Measurements from ENCODE around the gene MPND. TPM values are rescaled to one million over a fixed set of nuclear protein-coding genes. Genes with fewer than 3 reads are reported as not detected.

Gene MPND
- total and polyA plus RNA-seq, 9 donors = 4.8 to 19.4 (median 16.2) TPM

DNA sequence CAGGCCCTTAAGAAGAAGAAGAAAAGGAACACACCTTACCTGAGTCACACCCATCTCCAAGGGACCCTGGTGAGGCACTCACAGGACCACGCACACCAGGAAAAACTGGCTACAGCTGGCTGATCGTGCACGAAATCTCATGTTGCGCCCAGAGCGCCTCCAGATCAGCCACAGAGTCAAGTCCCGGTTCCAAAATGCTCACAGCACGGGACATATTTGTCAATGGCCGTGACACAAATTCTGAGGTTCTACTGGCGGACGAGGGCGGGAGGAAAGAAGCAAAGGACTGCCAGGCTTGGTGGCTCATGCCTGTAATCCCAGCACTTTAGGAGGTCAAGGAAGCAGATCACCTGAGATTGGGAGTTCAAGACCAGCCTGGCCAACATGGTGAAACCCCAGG lies 35.5 kb downstream of the MPND start:
- no peaks in the 10 kb centered on the region for H3K9me3 ChIP-seq (replicated peaks; ENCODE audit: control insufficient read depth, low read depth, low read length)
- WGBS (ENCODE audit: insufficient coverage) = 84% methylated on average over 11 of the region's 11 CpGs
- H3K4me1 ChIP-seq (ENCODE audit: control insufficient read depth, insufficient read depth, low read length) = peaks cover 68% of the 10 kb centered on the region
- peaks cover 18% of the 10 kb centered on the region for H3K36me3 ChIP-seq (ENCODE audit: control insufficient read depth, insufficient read depth, low read length)
- H3K4me3 ChIP-seq (ENCODE audit: low read length) = no peak overlapping the region
- no peaks in the 10 kb centered on the region for H3K27me3 ChIP-seq (ENCODE audit: control insufficient read depth, insufficient read depth, low read length)
- peak overlapping the region; percentile 64 for H3K27ac ChIP-seq (ENCODE audit: low read length)
- no peak for DNase-seq

DNA sequence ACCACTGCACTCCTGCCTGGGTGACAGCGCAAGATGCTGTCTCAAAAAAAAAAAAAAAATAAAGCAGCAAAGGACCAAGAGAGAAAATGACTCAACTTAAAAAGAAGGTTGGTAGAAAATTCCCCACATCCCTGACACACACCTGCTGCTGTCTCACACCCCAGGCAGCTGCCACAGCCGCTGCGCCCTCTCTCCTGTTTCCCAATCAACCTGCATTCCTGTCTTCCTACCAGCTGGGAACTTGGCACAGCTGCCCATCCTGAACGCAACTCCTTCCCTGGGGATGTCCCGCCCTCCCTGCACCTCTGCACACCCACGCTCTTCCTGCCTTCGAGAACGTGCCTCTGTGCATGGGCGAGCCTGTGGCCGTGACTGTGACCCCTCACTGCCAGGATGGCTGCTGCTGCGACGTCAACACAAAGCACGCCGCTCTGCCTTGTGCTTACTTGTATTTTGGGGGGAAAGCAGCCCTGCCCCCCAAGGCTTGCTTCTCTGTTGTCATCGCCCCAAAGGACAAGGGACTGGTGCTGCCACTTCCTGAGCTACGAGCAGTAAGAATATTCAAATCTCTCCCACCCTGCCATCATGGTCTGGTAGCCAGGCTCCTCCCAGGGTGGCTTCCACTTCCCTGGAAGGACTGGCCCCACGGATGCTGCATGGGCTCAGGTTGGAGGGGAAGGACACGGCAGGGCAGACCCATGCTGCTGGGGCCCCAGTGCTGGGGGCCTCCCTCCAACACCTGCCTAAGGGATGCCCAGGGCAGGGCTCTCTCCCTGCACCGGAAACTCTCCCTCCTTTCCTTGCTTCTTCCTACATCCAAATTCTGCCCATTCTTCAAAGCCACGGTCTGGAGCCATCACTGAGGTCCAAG lies 36.3 kb downstream of the MPND start:
- Histone ChIP-seq H3K27me3 (ENCODE audit: control insufficient read depth, insufficient read depth, low read length) (no peaks in the 10 kb centered on the region), H3K9me3 (replicated peaks; ENCODE audit: control insufficient read depth, low read depth, low read length) (no peaks in the 10 kb centered on the region), H3K4me3 (ENCODE audit: low read length) (no peak overlapping the region), H3K27ac (ENCODE audit: low read length) (peak overlapping the region; percentile 64), H3K36me3 (ENCODE audit: control insufficient read depth, insufficient read depth, low read length) (peaks cover 25% of the 10 kb centered on the region), H3K4me1 (ENCODE audit: control insufficient read depth, insufficient read depth, low read length) (peaks cover 61% of the 10 kb centered on the region)
- 44% methylated on average over 8 of the region's 20 CpGs for WGBS (ENCODE audit: insufficient coverage)
- DNase-seq = peak; percentile 73

DNA sequence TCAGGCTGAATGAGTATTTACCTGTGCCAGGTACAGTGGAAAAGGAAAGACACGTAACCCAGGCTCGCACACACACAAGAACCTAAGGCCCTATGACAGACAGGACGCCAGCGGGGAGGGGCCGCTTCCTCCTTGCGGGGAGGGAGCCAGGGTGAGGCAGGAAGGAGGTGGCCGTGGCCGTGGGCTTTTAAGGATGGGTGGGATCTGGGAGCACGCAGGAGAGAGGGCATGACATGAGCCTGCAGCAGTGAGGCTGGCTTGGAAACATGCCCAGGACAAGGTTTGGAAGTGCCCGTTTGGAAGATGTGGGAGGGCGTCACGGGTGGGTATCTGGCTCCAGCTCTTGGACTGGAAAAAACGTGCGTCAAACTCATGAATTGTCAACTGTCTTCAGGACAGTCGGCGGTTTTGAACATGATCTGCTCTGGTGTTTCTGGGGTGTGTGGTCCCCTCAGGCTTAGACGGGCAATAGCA lies 36.9 kb downstream of the MPND start:
- H3K36me3 ChIP-seq (ENCODE audit: control insufficient read depth, insufficient read depth, low read length) = peaks cover 31% of the 10 kb centered on the region
- peak overlapping the region; percentile 64 for H3K27ac ChIP-seq (ENCODE audit: low read length)
- no peaks in the 10 kb centered on the region for H3K27me3 ChIP-seq (ENCODE audit: control insufficient read depth, insufficient read depth, low read length)
- WGBS (ENCODE audit: insufficient coverage) = 45% methylated on average over 16 of the region's 17 CpGs
- peak; percentile 33 for DNase-seq
- H3K4me1 ChIP-seq (ENCODE audit: control insufficient read depth, insufficient read depth, low read length) = peaks cover 57% of the 10 kb centered on the region
- no peak overlapping the region for H3K4me3 ChIP-seq (ENCODE audit: low read length)
- H3K9me3 ChIP-seq (replicated peaks; ENCODE audit: control insufficient read depth, low read depth, low read length) = no peaks in the 10 kb centered on the region

DNA sequence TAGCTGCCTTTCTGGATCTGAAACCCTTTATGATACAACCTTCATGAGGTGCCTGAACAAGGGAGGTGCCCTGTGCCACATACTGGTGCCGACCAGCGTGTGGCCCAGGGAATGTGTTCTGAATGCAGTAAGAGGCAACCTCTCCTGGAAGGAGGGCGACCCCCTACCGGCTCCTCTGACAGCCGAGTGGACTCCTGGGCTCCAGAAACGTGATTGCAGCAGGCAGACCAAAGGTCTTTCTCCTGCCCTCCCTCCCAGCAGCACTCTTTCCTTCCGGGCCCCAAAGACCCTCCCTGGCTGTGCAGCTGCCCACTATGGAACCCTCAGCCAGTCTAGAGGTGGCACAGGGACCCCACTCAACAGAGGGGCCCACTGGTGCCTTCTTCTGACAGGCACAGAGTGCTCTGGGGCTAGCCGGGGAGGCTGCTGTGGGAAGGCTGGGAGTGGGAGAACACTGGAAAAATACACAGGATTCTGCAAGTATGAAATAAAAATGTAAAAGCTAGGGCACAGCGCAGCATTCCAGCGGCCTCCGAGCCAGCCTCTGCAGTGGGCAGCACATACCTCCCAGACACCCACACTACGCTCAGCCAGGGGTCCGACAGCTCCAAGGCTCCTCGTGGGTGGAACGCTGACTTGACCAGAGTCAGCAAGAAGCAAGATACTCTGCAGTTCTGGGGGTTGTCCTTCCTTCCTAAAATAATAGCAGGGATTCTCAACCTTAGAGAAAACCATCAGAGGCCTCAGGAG lies 42.1 kb downstream of the MPND start:
- 85% methylated on average over 12 of the region's 15 CpGs for WGBS (ENCODE audit: insufficient coverage)
- Histone ChIP-seq H3K4me1 (ENCODE audit: control insufficient read depth, insufficient read depth, low read length) (peaks cover 52% of the 10 kb centered on the region), H3K27me3 (ENCODE audit: control insufficient read depth, insufficient read depth, low read length) (no peaks in the 10 kb centered on the region), H3K27ac (ENCODE audit: low read length) (peak overlapping the region; percentile 10), H3K36me3 (ENCODE audit: control insufficient read depth, insufficient read depth, low read length) (peaks cover 42% of the 10 kb centered on the region), H3K4me3 (ENCODE audit: low read length) (no peak overlapping the region), H3K9me3 (replicated peaks; ENCODE audit: control insufficient read depth, low read depth, low read length) (no peaks in the 10 kb centered on the region)
- no peak for DNase-seq

DNA sequence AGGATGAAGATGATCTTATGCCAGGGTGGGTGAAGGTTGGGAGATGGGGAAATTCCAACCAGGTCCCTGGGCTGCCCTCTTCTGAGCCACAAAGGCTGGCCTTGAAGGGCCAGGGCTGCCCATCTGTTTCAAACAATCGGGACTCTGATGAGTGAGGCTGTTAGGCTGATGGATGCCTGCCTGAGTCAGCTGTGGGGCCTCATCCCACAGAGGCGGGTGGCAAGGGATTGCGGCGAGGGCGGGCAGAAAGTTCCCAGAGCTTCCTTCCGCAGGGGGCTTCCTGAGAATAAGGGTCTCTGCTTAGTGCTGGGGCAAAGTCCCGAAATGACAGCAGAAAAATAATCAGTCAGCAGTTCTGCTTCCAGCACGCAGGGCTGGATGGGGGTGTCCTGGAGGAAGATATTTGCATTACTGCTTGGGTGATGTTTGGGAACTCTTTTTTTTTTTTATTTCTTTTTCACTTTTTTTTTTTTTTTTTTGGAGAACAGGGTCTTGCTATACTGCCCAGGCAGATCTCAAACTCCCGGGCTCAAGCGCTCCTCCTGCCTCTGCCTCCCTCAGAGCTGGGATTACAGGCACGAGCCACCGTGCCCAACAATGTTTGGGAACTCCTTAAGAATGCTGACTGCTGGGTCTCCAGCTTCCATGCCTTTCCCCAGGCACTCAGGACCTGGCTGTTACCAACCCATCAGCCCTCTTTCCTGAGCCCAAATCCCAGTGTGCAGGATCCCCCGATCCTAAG lies 42.9 kb downstream of the MPND start:
- peaks cover 42% of the 10 kb centered on the region for H3K36me3 ChIP-seq (ENCODE audit: control insufficient read depth, insufficient read depth, low read length)
- 75% methylated on average over 8 of the region's 13 CpGs for WGBS (ENCODE audit: insufficient coverage)
- peak; percentile 21 for DNase-seq

DNA sequence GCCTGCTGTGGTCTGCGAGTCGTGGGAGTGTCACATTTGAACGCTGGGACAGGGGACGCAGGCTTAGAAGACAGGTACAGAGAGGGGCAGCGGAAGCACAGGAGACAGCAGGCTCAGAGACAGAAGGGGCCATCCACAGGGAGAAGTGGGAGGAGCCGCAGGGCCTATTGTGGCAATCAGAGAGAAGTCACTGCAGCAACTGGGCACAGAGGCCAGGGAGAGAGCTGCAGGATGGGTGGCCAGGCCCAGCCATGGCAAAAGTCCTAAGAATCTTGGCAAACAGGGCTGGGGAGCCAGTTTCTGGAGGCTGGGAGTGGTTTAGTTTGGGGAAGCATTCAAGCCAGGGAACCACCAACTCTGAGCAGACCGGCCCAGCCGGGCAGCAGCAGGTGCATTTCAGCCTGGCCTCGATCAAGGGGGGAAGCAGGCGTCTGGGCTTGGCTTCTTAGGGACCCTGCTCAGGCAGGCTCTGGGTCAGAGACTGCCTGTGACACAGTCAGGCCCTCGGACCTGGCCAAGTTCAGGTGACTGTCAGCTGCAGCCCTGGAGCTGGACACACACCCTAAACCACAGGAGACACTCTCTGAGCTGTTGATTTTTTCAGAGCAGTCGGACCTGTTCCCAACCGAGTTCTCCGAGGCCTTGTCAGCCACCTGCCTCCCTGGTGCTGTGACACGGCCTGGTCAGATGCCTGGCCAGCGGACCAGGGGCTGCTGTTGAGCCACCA lies 45.1 kb downstream of the MPND start:
- peak overlapping the region; percentile 75 for H3K27ac ChIP-seq (ENCODE audit: low read length)
- H3K36me3 ChIP-seq (ENCODE audit: control insufficient read depth, insufficient read depth, low read length) = peaks cover 36% of the 10 kb centered on the region
- 55% methylated on average over 16 of the region's 16 CpGs for WGBS (ENCODE audit: insufficient coverage)
- H3K9me3 ChIP-seq (replicated peaks; ENCODE audit: control insufficient read depth, low read depth, low read length) = no peaks in the 10 kb centered on the region
- peak; percentile 73 for DNase-seq
- H3K4me3 ChIP-seq (ENCODE audit: low read length) = no peak overlapping the region
- no peaks in the 10 kb centered on the region for H3K27me3 ChIP-seq (ENCODE audit: control insufficient read depth, insufficient read depth, low read length)
- H3K4me1 ChIP-seq (ENCODE audit: control insufficient read depth, insufficient read depth, low read length) = peaks cover 77% of the 10 kb centered on the region

More for the DNA sequence above, 42.9 kb downstream of the MPND start:
- no peak overlapping the region for H3K4me3 ChIP-seq (ENCODE audit: low read length)
- H3K4me1 ChIP-seq (ENCODE audit: control insufficient read depth, insufficient read depth, low read length) = peaks cover 55% of the 10 kb centered on the region
- no peaks in the 10 kb centered on the region for H3K9me3 ChIP-seq (replicated peaks; ENCODE audit: control insufficient read depth, low read depth, low read length)
- no peaks in the 10 kb centered on the region for H3K27me3 ChIP-seq (ENCODE audit: control insufficient read depth, insufficient read depth, low read length)
- H3K27ac ChIP-seq (ENCODE audit: low read length) = peak overlapping the region; percentile 10

DNA sequence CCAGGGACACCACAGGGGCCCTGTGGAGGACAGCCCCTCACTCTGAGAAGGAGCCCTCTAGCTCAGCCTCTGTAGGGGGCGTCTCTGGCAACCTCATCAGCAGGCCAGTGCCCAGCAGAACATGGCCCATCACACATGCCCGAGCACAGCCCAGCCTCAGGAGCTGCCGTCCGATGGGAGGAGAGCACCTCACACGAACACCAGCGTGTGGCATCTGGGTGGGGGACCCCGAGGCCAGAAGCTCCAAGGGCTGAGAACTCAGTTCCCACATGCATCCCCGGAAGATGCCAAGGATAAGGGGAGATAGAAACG lies 45.7 kb downstream of the MPND start:
- 63% methylated on average over 9 of the region's 9 CpGs for WGBS (ENCODE audit: insufficient coverage)
- Histone ChIP-seq H3K9me3 (replicated peaks; ENCODE audit: control insufficient read depth, low read depth, low read length) (no peaks in the 10 kb centered on the region), H3K36me3 (ENCODE audit: control insufficient read depth, insufficient read depth, low read length) (peaks cover 31% of the 10 kb centered on the region), H3K4me3 (ENCODE audit: low read length) (no peak overlapping the region), H3K27me3 (ENCODE audit: control insufficient read depth, insufficient read depth, low read length) (no peaks in the 10 kb centered on the region), H3K4me1 (ENCODE audit: control insufficient read depth, insufficient read depth, low read length) (peaks cover 83% of the 10 kb centered on the region), H3K27ac (ENCODE audit: low read length) (peak overlapping the region; percentile 75)
- DNase-seq = no peak

DNA sequence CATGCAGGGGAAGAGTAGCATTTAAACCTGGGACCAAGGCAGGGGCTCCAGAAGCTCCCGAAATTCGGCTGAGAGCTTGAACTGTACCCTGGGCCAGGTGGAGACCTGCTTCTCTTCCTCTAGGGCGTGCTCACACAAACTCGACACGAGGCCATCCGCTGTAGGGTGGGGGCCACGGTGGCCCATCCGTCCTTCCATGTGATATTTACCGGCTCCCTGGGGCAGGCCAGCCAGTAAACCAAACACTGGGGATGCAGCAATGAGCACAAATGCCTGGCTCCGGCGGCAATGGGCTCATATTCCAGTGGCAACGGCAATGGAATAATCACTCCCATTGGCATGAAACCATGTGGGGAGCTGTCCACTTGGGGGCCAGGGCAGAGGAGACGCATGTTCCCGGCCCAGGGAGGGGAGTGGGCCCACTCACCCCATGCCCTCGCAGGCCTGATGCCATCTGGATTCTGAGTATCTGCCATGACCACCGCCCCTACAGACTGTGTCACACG lies 46.2 kb downstream of the MPND start:
- H3K4me3 ChIP-seq (ENCODE audit: low read length) = no peak overlapping the region
- no peak for DNase-seq
- WGBS (ENCODE audit: insufficient coverage) = 38% methylated on average over 17 of the region's 17 CpGs

DNA sequence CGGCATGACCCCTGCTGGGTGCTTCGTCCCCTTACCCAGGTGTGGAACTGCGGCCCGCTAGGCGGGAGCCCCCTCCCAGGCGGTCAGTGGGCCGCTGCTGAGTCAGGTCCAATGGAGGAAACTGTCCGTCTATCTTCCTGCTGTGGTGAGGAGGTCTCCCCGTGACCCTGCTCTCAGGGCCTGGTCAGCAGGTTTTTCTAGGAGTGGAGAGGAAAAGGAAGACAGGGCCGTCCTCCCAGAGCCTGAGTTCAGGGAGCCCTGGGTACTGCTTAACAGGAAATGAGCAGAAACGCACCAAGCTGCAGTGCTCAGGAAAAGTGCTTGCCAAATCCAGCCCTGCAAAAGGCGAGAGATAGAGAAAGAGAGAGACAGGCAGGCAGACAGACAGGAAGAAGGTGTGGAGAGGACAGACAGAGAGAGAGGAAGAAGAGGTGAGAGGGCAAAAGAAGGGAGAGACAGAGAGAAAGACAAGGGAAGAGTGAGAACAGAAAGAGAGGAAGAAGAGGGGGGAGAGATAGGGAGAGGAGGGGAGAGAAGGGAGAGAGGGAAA lies 46.7 kb downstream of the MPND start:
- H3K27me3 ChIP-seq (ENCODE audit: control insufficient read depth, insufficient read depth, low read length) = no peaks in the 10 kb centered on the region
- WGBS (ENCODE audit: insufficient coverage) = 32% methylated on average over 12 of the region's 12 CpGs
- H3K27ac ChIP-seq (ENCODE audit: low read length) = peak overlapping the region; percentile 87
- H3K4me3 ChIP-seq (ENCODE audit: low read length) = no peak overlapping the region
- peak; percentile 84 for DNase-seq
- H3K9me3 ChIP-seq (replicated peaks; ENCODE audit: control insufficient read depth, low read depth, low read length) = no peaks in the 10 kb centered on the region
- peaks cover 91% of the 10 kb centered on the region for H3K4me1 ChIP-seq (ENCODE audit: control insufficient read depth, insufficient read depth, low read length)
- peaks cover 25% of the 10 kb centered on the region for H3K36me3 ChIP-seq (ENCODE audit: control insufficient read depth, insufficient read depth, low read length)

More for the DNA sequence above, 46.2 kb downstream of the MPND start:
- peaks cover 88% of the 10 kb centered on the region for H3K4me1 ChIP-seq (ENCODE audit: control insufficient read depth, insufficient read depth, low read length)
- no peaks in the 10 kb centered on the region for H3K27me3 ChIP-seq (ENCODE audit: control insufficient read depth, insufficient read depth, low read length)
- peaks cover 26% of the 10 kb centered on the region for H3K36me3 ChIP-seq (ENCODE audit: control insufficient read depth, insufficient read depth, low read length)
- peak overlapping the region; percentile 87 for H3K27ac ChIP-seq (ENCODE audit: low read length)
- H3K9me3 ChIP-seq (replicated peaks; ENCODE audit: control insufficient read depth, low read depth, low read length) = no peaks in the 10 kb centered on the region

Measured in muscle of leg (tissue), 11 donors.